ENCODE measurements around the gene ADCY3.

DNA sequence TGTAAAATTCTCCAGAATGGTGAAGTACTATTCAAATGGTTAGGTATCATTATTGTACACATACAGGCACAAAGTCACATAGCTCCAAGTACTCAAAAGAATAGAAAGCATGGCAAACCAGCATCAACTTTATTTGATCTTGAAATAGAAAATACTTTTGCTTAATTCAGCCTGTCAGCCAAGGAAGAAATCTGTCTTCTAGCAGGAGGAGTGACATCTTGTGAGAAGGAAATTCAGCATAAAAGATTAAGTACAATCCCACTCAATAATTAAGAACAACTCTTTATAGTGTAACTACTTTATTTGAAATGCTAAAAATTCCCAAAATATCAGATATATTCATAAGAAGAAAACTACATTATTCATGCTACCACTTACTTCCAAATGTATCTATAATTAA lies 35.9 kb upstream of the ADCY3 start:
- TF ChIP-seq EZH2phosphoT487 (IDR thresholded peaks at IDR 0.05; ENCODE audit: insufficient read depth, low read depth), result no peak
- no peak for TF ChIP-seq EZH2 (IDR thresholded peaks at IDR 0.05; ENCODE audit: insufficient read depth, poor library complexity, severe bottlenecking)

Measured in GM23248 (cell line).